Measurements from ENCODE around the gene ZC3H12A.

The ZC3H12A gene

GRCh38 chr1:37533317-37534093, 59.1 kb downstream of the ZC3H12A start:
- TF ChIP-seq CTCF (conservative IDR thresholded peaks at IDR 0.05) = no peak
- no peak for TF ChIP-seq ZFX (IDR thresholded peaks at IDR 0.05)
- H3K27ac ChIP-seq = peak overlapping the region; percentile 71; the same call in 1 of the 2 replicates

All from C4-2B (cell line).